Adipocyte (in vitro differentiated cells): ENCODE results near the gene MICU2.
A peak's percentile ranks its signal among the peaks of the same experiment; 100 is the strongest.

ENCODE experiments used
- DNase-seq: peaks from one replicate; pipeline ENCODE4 v3.0.0-alpha.2; 2015; ENCODE audit warnings: low read depth
- H3K27me3 ChIP-seq: replicated peaks from 2 replicates; pipeline ENCODE4 v1.7.0; 2013; ENCODE audit warnings: mild to moderate bottlenecking, low read length, moderate library complexity; ENCODE audit not compliant: control insufficient read depth, insufficient read depth
- H3K36me3 ChIP-seq: 2 replicates; pipeline ENCODE4 v1.7.0; 2013; ENCODE audit warnings: low read length, mild to moderate bottlenecking, moderate library complexity; ENCODE audit not compliant: control insufficient read depth, insufficient read depth, severe bottlenecking
- H3K4me1 ChIP-seq: 2 replicates; pipeline ENCODE4 v1.7.0; 2013; ENCODE audit warnings: mild to moderate bottlenecking, low read length, moderate library complexity; ENCODE audit not compliant: control insufficient read depth, insufficient read depth
- H3K4me3 ChIP-seq: 2 replicates; pipeline ENCODE4 v1.7.0; 2013; ENCODE audit warnings: mild to moderate bottlenecking, low read length, moderate library complexity
- H3K9ac ChIP-seq: 2 replicates; pipeline ENCODE4 v1.7.0; 2013; ENCODE audit warnings: mild to moderate bottlenecking, low read length, moderate library complexity
- H3K9me3 ChIP-seq: 2 replicates; pipeline ENCODE4 v1.7.0; 2013; ENCODE audit warnings: mild to moderate bottlenecking, low read length, moderate library complexity; ENCODE audit not compliant: control insufficient read depth

MICU2 gene

GRCh38 chr13:21458451-21458812 is 145.5 kb downstream of the MICU2 start:
- Histone ChIP-seq H3K27me3 (no peaks in the 10 kb centered on the region), H3K9ac (peak overlapping the region; percentile 93), H3K36me3 (no peaks in the 10 kb centered on the region), H3K4me1 (peaks cover 17% of the 10 kb centered on the region), H3K9me3 (no peaks in the 10 kb centered on the region), H3K4me3 (peak overlapping the region; percentile 96)
- DNase-seq, result peak; percentile 51

- no peaks in the 10 kb centered on the region for H3K36me3 ChIP-seq
- H3K9me3 ChIP-seq, result peaks cover 6% of the 10 kb centered on the region
- H3K4me3 ChIP-seq, result peak overlapping the region; percentile 35
- DNase-seq, result no peak
- H3K4me1 ChIP-seq, result peaks cover 27% of the 10 kb centered on the region
- no peak overlapping the region for H3K9ac ChIP-seq
- no peaks in the 10 kb centered on the region for H3K27me3 ChIP-seq
These were observed 150.4 kb downstream of the MICU2 start for GRCh38 chr13:21453387-21454081.

GRCh38 chr13:21450936-21451335 is 153.0 kb downstream of the MICU2 start:
- Histone ChIP-seq H3K36me3 (no peaks in the 10 kb centered on the region), H3K4me3 (peak overlapping the region; percentile 17), H3K27me3 (no peaks in the 10 kb centered on the region), H3K9me3 (peaks cover 6% of the 10 kb centered on the region), H3K4me1 (peaks cover 10% of the 10 kb centered on the region), H3K9ac (no peak overlapping the region)
- DNase-seq, result no peak

- no peaks in the 10 kb centered on the region for H3K9me3 ChIP-seq
- DNase-seq, result no peak
- H3K36me3 ChIP-seq, result no peaks in the 10 kb centered on the region
- H3K4me3 ChIP-seq, result no peak overlapping the region
- H3K4me1 ChIP-seq, result peaks cover 7% of the 10 kb centered on the region
- no peak overlapping the region for H3K9ac ChIP-seq
- no peaks in the 10 kb centered on the region for H3K27me3 ChIP-seq
These were observed 157.3 kb downstream of the MICU2 start for GRCh38 chr13:21446656-21447055.

- no peak for DNase-seq
- H3K4me3 ChIP-seq, result no peak overlapping the region
These were observed 158.2 kb downstream of the MICU2 start for GRCh38 chr13:21445759-21446158.

GRCh38 chr13:21443171-21443570 is 160.8 kb downstream of the MICU2 start:
- Histone ChIP-seq H3K9ac (no peak overlapping the region), H3K27me3 (no peaks in the 10 kb centered on the region), H3K4me3 (no peak overlapping the region), H3K9me3 (no peaks in the 10 kb centered on the region), H3K4me1 (no peaks in the 10 kb centered on the region), H3K36me3 (no peaks in the 10 kb centered on the region)
- no peak for DNase-seq

More at GRCh38 chr13:21445759-21446158, 158.2 kb downstream of the MICU2 start:
- no peaks in the 10 kb centered on the region for H3K27me3 ChIP-seq
- peaks cover 2% of the 10 kb centered on the region for H3K4me1 ChIP-seq
- H3K9me3 ChIP-seq, result no peaks in the 10 kb centered on the region
- H3K36me3 ChIP-seq, result no peaks in the 10 kb centered on the region
- no peak overlapping the region for H3K9ac ChIP-seq
